Measurements from ENCODE around the gene LRRC42.

DNA sequence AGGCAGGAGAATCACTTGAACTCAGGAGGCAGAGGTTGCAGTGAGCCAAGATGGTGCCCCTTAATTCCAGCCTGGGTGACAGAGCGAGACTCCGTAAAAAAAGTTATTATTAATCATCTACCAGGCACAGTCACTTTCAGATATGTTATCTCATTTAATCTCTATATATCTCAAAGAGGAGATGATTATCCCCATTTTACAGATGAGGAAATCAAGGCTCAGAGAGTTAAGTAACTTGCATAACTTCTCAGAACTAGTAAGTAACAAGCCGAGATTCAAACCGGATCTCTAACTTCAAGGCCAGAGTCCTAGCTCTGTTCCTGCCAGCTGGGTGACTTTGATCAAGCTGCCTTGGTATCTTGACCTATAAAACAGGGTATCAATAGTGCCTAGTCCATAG is 34.7 kb upstream of the LRRC42 start:
- TF ChIP-seq, protein P1, sequence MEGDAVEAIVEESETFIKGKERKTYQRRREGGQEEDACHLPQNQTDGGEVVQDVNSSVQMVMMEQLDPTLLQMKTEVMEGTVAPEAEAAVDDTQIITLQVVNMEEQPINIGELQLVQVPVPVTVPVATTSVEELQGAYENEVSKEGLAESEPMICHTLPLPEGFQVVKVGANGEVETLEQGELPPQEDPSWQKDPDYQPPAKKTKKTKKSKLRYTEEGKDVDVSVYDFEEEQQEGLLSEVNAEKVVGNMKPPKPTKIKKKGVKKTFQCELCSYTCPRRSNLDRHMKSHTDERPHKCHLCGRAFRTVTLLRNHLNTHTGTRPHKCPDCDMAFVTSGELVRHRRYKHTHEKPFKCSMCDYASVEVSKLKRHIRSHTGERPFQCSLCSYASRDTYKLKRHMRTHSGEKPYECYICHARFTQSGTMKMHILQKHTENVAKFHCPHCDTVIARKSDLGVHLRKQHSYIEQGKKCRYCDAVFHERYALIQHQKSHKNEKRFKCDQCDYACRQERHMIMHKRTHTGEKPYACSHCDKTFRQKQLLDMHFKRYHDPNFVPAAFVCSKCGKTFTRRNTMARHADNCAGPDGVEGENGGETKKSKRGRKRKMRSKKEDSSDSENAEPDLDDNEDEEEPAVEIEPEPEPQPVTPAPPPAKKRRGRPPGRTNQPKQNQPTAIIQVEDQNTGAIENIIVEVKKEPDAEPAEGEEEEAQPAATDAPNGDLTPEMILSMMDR (IDR thresholded peaks at IDR 0.05), result no peak
- TF ChIP-seq POLR2A (IDR thresholded peaks at IDR 0.05), result no peak

Measured in esophagus squamous epithelium (tissue), 4 donors.